Measurements from ENCODE around the gene HECA.

The HECA gene

DNA sequence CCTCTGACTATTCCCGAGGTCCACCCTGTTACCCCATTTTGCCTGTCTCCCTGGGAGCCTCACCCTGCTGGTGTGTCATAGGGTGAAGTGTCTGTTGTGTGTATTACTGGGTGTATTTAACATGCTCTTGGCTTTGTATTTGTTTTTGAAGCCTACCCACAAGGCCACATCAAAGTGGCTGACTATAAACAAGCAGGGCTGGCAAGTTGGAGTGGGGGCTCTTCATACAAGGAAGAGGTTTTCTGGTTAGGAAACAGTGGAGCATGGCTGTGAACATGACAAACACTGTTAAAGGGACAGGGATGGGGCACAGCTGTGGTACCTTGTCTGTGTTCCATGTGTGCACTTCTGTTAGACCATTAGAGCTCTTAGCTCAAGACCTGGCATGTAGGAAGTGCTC, 26.3 kb downstream of the HECA start:
- no peak for DNase-seq (ENCODE audit: low read depth in 2 of 2)

- DNase-seq (ENCODE audit: low read depth in 2 of 2): peak; percentile 48 to 54
Measured at GRCh38 chr6:139161817-139162284, 27.0 kb downstream of the HECA start.

DNA sequence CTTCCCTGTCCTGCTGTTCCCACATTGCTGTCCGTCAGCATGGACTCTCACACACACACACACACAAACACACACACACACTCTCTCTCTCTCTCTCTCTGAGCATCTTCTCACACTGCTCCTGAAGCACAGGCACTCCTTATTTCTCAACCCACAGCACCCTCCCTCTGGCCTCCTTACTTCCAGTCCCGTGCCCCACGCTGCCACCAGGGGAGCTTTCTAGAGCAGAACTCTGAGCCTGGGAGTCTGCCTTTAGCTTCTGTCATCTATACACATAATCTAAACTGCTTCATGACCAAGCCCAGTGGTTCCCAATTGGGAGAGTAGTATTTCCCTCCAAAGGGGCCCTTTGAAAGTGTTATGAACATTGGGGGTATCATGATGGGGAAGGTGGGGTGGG, 29.1 kb downstream of the HECA start:
- DNase-seq (ENCODE audit: low read depth in 2 of 2): no peak

- DNase-seq (ENCODE audit: low read depth in 2 of 2): no peak
Measured at GRCh38 chr6:139165324-139165723, 30.4 kb downstream of the HECA start.

- DNase-seq (ENCODE audit: low read depth in 2 of 2): no peak
Measured at GRCh38 chr6:139166238-139166955, 31.5 kb downstream of the HECA start.

DNA sequence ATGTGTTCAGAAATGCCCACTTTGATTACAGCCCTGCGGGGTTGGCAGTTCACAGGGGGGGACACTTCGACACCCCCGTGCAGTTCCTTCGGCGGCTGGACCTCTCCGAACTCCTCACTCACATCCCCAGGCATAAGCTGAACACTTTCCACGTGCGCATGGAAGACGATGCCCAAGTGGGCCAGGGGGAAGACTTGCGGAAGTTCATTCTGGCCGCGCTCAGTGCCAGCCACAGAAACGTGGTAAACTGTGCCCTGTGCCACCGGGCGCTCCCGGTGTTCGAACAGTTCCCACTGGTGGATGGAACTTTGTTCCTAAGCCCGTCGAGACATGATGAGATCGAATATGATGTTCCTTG, 32.1 kb downstream of the HECA start:
- DNase-seq (ENCODE audit: low read depth in 2 of 2): no peak

DNA sequence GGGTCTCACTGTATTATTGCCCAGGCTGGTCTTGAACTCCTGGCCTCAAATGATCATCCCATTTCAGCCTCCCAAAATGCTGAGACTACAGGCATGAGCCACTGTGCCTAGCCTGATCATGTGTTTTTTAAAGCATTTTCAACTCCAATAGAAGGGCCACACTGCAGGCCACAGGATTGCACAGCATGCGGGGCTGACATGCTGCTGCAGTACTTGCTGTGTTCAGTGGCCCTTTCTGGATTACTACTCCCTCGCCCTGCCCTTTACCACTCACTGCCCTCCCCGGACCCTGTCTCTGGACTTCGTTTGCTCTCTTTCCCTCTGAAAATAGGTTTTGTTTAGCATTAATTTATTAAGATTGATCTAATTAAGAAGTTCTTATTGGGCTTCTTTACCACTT, 37.3 kb downstream of the HECA start:
- no peak for DNase-seq (ENCODE audit: low read depth in 2 of 2)

DNA sequence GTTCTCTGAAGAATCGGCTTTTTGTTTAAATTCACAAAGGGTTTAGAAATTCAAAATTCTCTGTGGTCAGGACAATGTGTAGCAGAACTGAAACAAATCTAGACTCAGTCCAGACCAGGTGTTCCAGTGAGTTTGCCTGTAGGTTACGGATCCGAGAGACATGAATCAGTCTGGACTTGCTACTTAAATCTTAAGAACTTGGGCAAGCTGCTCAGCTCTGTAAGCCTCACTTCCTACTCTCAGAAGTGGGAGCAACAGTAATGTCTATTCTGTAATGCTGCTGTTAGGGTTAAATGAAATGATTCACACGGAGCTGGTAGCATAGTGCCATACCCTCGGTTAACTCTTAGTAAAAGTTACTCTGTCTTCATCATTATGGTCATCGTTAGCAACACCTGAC, 37.7 kb downstream of the HECA start:
- DNase-seq (ENCODE audit: low read depth in 2 of 2): no peak

- DNase-seq (ENCODE audit: low read depth in 2 of 2): no peak
Measured at GRCh38 chr6:139173172-139173571, 38.3 kb downstream of the HECA start.

- no peak for DNase-seq (ENCODE audit: low read depth in 2 of 2)
Measured at GRCh38 chr6:139173822-139174221, 38.9 kb downstream of the HECA start.

GRCh38 chr6:139174961-139175360, 40.1 kb downstream of the HECA start:
- DNase-seq (ENCODE audit: low read depth in 2 of 2): no peak

GRCh38 chr6:139175389-139175948, 40.6 kb downstream of the HECA start:
- no peak for DNase-seq (ENCODE audit: low read depth in 2 of 2)

DNA sequence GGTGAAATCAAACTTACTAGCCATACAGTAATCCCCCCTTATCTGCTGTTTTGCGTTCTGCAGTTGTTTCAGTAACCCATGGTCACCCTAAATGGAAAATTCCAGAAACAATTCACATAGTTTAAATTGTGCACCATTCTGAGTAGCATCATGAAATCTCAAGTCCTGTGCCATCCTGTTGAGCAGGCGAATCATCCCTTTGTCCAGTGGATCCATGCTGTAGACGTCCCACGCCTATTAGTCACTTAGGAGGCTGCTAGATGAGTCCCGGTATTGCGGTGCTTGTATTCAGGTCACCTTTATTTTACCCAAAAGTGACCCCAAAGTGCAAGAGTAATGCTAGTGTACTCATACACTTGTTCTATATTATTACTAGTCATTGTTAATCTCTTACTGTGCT, 46.4 kb downstream of the HECA start:
- no peak for DNase-seq (ENCODE audit: low read depth in 2 of 2)

DNA sequence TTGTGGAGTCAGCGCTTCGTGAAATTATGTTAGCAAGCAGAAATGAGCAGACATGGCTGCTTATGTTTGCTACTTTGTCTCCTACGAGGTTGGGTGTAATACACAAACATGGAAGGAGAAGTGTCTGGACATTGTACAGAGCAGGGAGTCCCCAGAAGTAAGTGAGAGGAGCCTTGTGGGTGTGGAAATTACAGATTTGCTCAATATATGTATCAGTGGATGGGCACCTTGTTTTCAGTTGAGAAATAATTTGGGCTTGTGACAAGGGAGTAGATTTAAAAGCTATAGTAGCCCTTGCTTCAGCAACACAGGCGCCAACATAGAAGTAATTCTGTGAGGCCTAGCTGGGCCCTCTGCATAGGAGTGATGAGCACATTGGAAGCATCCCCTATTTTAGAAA, 49.2 kb downstream of the HECA start:
- DNase-seq (ENCODE audit: low read depth in 2 of 2): no peak

DNA sequence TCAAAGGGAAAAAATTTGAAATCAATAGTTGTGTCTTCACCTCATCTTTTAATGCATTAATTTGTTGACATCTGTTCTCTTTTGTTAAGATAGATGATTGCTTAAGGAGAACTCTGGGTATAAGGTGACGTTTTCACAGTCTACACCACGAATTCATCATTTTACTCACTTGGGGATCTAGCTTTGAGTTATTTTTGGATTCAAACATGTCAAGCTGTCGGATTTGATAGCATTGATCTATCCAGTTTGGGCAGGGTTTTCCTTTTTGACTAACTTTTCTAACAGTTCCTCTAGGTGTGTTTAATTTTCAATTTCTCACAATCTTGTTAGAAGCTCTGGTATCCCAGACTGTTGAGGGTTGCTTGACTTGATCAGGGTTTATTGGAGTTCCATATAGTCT, 49.6 kb downstream of the HECA start:
- DNase-seq (ENCODE audit: low read depth in 2 of 2): no peak

DNA sequence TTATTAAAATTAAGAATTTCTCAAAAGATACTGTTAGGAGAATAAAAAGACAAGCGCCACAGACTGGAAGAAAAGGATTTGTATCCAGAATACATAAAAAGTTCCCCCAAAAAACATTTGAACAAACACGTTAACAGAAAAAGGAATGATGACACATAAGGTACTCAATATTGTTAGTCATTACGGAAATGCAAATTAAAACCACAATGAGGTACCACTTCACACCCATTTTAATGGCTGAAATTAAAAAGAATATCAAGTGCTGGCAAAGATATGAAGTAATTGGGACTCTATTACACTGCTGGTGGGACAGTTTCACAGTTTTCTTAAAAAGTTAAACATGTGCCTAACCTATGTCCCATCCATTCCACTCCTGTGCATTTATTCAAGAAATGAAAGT, 51.4 kb downstream of the HECA start:
- DNase-seq (ENCODE audit: low read depth in 2 of 2): no peak

GRCh38 chr6:139186692-139187091, 51.8 kb downstream of the HECA start:
- no peak for DNase-seq (ENCODE audit: low read depth in 2 of 2)

DNA sequence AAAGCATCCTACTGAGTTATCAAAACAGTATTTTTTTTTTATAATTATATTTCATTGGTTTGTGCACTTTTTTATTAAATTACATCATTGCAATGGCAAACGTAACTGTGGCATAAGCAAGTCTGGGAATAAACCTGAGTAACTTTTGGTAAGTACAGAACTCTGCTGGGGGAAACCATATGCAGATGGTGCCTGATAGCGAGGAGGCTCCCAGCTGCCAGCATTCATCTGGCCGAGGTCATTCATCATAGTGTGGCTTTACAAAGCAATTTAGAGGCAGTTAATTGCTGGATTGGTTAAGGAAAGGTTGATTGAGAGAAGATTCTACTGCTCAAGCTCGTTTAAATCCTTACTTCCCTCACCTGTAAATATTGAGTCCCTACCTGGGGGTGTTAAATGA, 52.6 kb downstream of the HECA start:
- no peak for DNase-seq (ENCODE audit: low read depth in 2 of 2)

DNA sequence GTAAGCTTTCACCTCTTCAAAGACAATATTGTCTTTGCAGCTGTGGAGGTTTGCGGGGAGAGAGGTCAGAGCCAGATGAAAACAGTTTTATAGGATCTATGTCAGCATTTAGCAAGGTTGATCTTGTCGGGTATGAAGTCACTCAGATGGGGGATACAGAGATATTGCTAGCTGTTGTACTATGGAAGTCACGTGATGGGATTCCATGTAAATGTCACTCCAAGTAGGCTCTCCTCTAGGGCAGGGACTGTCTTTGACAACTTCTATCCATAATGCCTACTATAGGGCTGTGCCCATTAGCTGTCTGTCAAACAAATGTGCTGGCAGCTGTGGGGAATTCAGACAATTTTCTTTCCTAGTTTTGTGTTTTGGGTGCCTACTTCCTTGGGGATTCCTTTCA, 54.8 kb downstream of the HECA start:
- DNase-seq (ENCODE audit: low read depth in 2 of 2): no peak

DNA sequence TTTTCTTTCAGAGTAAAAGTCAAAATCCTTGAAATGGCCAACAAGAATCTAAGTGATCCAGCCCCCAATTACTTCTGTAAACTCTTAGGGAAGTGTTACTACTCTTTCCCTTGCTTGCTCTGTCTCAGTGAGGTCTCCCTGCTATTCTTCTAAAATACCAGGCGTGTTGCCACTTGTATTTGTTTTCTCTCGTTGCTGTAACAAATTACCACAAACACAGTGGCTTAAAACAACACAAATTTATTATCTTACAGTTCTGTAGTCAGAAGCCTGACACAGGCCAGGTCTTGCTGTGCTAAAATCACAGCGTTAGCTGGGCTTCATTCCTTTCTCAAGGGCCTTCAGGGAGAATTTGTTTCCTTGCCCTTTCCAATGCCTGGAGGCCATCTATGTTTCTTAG, 59.9 kb downstream of the HECA start:
- DNase-seq (ENCODE audit: low read depth in 2 of 2): no peak

DNA sequence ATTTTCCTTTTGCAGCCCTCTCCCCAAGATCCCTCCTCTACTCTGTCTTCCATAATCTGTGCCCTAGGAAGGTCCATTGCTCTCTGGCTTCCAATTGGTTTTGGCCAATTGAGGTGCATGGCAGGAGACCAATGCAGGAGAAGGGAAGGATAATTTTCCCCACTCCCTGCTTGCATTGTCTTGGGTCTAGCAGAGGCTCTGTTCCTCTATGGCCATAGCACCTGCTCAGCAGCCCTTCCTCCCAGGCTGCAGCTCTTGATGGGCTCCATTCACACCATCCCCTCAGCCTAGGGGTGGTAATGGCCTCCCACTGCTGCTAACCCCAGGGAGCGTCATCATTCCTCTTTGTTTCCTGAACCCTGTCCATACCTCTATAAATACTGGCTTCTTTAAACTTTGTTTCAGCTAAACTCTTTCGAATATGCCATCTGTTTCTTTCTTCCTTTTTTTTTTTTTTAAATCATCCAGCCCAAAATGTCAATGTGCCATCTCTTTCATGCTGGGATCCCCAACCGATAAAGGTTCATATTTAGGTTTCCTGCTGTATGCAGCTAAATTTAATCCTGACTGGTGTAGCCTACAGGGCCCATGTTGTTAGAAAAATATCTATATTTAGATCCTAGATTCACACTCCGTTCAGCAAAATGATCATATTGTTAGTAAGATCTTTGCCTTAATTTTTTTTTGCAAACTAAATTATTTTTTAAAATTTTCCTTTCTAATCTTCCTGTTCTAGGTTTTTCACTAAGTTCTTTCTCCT, 63.8 kb downstream of the HECA start:
- no peak for DNase-seq (ENCODE audit: low read depth in 2 of 2)

DNA sequence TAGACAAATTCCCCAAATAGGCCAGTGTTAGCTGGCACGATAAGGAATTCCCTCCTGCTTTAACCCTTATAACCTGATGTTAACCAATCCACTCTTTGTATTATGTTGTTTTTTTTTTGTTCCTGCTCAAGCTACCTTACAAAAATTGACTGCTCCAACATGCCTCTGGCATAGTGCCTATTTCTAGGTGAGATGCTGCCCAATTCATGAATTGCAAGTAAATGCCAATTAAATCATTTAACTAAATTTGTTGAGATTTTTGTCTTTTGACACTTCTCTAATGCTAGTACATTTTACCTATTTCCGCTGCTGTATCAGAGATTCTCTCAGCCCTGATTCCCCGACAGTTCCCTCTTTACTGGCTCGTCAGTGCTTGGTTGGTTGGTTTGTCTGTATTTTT, 66.5 kb downstream of the HECA start:
- DNase-seq (ENCODE audit: low read depth in 2 of 2): no peak

- no peak for DNase-seq (ENCODE audit: low read depth in 2 of 2)
Measured at GRCh38 chr6:139204978-139205377, 70.1 kb downstream of the HECA start.

Data from activated CD4-positive, alpha-beta T cell treated with anti-CD3 and anti-CD28 coated beads for 24 hours (primary cell).